ENCODE results near the gene NIM1K.
"Not testable (repeated sequence)": the region's sequence is repeated elsewhere in the genome, so short reads cannot be mapped to it uniquely, and the experiment has no call there.

Gene NIM1K

DNA sequence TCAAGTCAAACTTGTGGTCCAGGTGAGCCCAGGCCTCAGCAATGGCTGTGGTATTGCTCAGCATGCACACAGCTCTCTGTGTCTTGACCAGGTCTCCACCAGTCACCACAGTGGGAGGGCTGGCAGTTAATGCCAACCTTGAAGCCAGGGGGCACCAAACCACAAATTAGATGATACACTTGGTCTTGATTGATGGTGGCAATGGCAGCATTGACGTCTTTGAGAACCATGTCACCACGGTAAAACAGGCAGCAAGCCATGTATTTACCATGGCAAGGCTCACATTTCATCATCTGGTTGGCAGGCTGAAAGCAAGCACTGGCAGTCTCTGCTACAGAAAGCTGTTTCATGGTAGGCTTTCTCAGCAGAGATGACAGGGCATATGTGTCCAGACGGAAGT is 40.0 kb downstream of the NIM1K start:
- DNase-seq = no peak

DNA sequence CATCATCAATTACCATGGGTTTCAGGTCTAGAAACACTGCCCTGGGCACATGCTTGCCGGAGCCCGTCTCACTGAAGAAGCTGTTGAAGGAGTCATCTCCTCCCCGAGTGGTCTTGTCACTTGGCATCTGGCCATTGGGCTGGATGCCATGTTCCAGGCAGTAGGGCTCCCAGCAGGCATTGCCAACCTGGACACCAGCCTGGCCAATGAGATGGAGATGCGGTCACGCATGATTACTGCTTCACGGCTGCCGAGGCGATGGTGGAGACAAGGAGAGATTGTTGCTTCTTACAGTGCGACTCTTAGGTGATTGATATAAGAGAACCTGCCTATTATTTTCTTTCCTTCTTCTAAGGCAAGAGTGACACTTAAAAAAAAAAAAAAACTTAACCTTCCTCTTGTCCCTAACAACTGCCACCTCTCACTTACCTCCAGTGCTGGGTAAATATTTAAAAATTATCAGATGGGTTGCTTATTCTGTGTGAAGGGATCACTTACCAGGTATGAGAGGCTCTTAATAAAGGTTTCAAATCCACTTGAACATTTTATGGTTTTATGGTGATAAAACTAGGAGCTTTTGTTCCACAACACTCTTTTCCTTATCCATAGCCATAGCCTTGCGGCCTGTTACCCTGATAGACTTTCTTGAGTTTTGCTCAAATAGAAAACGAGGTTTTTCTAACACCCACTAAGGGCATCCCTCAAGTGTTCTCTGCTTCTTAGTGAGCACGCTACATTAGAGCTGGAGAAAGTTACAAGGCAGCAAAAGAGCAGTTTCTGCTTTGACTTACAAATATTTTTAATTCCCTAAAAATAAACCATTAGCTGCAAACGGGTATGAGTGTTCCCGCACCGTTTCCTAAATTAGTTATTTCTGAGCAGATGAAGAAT is 41.2 kb downstream of the NIM1K start:
- DNase-seq = no peak

DNA sequence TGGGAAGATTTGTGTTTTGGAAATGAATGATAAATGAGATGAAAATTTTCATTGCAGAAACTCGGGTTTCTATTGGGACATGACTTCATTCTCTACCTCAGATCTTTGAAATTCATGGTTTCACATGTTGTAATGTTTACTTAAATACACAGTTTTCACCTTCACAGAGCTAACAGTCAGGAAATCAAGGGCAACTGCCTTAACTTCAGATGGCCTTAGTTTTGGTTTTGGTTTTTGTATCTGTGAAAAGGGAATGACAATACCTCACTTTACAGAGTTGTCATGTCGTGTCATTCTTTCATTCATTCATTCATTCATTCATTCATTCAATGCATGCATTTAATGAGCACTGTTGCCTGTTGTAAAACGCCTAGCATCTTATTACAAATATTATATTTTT is 41.9 kb downstream of the NIM1K start:
- no peak for DNase-seq

DNA sequence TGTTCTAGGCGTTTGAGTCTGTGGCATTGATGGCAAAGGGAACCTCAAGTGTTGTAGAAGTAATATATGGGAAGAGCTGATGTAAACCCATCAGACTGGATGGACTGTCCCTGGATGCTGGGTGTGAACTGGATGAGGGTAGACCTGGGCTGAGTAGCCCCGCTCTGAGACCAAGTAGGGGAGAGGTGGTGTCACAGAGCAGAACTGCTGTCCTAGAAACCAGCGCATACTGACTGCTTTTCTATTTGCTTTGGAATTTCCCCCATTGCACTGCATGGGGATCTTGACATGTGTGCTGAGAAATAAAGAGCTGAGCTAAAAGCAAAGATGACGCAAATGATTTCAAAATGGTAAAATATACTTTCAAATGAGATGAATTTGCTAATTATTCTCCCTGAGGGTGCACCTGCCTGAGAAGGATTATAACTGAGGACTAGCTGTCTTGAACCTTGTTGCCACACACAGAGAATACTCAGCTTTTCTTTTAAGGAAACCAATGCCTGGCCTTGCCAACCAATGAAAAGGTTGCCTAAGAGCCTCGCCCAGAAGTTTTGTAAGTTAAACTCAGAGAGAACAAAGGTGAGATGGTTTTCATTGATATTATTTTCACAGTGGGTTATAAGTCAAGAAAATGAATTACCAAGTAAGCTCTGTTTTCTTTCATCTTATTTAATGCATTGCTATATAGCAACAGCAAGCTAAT is 44.8 kb downstream of the NIM1K start:
- DNase-seq = no peak

DNA sequence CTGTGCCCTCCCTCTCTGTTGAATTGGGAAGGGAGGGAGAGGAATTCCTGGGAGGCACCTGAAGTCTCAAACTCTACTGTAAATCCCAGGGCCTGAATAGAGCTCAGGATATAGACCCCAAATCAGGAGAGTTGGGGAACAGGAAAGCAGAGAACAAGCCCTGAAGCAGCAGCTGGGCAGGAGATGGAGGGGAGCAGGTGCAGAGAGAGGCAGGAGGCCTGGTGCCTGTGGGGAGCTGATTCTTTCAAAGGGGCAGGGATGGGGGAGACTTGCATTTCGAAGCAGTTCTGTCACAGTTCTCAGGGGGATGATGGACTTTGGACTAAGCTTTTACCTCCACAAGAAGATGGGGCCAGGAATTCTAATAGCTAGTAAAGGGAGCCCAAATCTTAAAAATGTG is 50.2 kb downstream of the NIM1K start:
- DNase-seq = no peak

DNA sequence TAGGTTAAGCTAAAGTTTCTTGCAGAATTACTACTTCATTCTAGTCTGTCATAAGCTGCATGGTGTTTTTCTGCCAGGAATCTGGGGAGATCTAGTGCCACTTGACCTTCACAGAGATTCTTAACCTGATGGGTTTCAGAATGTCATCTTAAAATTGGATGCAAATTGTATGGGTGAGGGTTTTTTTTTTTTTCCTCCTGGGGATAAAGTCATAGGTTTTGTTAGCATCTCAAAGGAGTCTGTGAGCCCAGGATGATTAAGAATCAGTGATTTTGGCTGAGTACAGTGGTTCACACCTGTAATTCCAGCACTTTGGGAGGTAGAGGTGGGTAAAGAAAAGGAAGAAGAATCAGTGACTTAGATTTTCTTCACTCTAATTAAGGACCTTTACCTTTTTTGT is 51.2 kb downstream of the NIM1K start:
- no peak for DNase-seq

DNA sequence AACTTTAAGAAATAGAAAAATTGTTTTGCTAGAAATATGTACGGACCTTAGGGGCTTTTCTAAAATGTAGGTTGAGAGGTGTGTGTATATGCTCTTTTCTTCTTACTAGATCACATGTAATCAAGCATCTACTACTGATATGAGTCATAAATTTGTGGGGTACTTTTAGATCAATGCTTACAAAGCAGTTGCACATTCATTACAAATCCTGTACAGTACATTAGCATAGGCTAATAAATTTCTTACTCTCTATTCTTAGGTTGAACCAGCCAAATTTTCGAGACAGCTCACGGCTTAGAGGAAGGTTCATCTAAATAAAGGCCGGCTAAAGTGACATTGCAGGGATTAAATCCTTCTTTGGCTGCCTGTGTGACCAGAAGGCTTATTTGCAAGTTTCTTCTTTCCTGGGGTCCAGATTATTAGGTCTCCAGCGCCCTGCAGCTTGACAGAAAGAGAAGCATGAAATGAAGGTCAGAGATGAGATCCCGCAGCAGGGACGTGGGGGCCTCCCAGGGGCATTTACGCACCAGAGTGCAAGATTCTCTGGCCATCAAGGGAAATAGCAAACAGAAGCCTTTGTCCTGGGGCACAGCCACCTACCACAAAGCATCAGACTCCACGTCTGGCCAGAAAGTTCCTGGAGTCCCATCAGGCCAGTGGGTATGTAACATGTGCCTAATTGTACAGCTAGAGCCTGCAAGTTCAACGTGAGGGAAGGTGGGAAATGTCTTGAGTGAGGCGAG is 53.0 kb downstream of the NIM1K start:
- DNase-seq = no peak

DNA sequence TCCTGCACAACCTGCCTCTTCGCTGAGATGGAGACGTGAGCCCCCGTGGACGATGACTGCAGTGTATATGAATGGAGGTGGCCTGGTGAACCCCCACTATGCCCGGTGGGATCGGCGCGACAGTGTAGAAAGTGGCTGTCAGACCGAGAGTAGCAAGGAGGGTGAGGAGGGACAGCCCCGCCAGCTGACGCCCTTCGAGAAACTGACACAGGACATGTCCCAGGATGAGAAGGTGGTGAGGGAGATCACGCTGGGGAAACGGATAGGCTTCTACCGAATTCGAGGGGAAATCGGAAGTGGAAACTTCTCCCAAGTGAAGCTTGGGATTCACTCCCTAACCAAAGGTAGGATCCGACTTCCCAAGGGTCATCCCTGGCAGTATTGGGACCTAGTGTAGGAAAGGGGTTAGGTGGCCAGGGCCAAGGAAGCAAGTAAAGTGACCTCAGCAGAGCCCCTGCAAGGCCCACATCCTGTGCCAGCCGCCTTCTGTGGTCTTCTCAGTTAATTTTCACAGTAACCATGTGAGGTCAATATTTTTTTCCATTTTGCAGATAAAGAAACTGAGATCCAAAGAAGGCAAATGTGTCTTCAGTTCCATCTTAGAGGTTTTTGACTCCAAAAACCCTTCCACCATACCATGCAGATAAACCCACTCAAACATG is 53.8 kb downstream of the NIM1K start:
- DNase-seq = no peak

DNA sequence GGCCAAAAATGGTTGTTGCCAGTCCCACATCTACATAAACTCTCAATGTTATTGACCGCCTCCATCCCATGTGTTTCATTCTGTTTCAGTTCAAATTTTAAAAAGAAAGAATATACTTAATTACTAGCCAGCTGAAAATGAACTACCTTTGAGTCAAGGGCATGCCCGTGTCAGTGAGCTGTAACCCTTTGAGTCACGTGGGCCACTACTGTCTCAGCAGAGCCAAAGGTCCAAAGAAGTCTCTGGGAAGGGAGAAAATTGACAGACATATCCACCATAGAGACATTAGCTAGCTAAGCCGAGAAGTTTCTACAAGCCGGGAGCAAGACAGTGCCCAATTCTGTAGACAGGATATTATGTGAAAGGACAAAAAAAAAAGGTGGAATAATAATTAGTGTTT is 59.7 kb downstream of the NIM1K start:
- DNase-seq = no peak

DNA sequence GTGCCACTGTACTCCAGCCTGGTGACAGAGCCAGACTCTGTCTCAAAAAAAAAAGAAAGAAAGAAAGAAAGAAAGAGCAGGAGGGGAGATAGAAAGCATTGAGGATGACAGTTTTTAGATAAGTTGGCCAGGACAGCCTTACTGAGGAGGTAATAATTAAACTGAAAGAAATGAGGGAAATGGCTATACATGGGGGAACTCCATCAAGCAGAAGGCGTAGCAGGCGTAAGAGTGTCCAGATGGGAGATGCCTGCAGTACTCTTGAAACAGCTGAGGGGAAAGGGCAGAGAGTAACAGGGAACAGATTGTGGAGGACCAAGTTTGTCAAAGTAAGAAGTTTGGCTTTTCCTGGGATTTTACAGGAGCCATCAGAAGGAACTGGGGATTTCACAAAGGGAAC is 63.7 kb downstream of the NIM1K start:
- DNase-seq = no peak

DNA sequence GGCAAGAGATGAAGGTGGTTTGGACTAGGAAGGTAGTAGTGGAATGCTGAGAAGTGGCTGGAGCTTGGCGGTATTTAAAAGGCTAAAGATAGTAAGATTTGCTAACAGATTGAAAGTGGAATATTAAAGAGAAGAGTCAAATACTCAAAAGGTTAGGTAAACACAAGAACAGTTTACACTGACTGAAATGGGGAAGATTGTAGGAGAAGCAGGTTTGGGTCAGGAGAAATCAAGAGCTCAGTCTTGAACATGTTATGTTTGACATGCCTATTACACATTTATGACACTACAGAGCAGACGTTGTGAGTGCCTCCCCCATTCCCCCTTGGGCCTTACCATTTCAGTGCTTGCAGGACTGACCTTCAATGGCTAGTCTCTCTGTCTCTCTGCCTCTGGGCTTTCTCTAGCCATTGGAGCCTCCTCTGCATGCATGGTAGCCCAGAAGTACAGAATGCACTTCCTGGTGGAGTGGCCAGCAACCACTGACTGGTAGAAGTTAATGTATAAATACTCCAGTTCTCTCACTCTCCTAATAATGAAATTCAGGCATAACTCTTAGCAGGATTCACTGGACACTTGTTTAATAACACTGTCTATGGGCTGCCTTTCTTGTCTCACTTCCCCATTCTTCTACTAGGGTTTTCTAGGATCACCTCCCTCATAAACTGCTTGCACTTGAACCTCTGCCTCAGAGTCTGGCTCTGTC is 64.4 kb downstream of the NIM1K start:
- DNase-seq = no peak

DNA sequence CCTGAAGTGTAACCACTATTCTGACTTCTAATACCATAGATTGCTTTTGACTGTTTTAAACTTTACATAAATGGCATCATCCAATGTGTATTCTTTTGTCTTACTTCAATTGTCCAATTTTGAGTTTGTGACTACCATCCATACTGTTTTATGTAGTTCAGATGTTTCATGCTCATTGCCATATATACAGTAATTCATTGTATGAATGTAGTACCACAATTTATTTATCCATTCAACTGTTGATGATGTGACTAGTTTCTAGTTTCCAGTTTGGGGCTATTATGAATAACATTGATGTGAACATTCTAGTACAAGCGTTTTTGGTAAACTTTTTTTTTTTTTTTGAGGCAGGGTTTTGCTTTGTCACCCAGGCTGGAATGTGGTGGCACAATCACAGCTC is 66.1 kb downstream of the NIM1K start:
- DNase-seq = no peak

DNA sequence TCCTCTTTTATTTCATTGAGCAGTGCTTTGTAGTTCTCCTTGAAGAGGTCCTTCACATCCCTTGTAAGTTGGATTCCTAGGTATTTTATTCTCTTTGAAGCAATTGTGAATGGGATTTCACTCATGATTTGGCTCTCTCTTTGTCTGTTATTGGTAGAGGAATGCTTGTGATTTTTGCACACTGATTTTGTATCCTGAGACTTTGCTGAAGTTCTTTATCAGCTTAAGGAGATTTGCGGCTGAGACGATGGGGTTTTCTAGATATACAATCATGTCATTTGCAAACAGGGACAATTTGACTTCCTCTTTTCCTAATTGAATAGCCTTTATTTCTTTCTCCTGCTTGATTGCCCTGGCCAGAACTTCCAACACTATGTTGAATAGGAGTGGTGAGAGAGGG is 70.2 kb downstream of the NIM1K start:
- not testable (repeated sequence) for DNase-seq

DNA sequence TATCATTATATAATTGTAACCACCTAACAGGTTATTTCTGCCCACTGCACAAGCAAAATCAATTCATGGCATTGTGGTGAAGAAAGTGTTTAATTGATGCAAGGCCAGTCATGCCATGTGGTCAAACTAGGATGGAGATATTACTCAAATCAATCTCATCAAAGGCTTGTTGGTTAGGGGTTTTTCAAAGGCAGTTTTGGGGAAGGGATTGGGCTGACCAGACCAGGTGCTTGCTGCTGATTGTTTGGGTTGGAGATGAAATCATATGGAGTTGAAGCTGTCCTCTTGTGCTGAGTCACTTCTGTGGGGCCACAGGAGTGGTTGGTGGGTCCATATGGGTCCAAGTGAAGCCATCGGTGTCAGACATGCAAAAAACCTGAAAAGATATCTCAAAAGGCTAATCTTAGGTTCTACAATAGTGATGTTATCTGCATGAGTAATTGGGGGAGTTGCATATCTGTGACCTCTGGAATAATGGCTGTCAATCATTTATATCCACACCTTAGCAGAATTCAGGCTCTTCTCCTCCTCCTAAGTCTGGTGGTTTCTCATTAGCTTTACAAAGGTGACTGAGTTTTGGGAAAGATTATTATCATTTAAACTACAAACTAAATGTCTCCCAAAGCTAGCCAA is 76.3 kb downstream of the NIM1K start:
- no peak for DNase-seq

DNA sequence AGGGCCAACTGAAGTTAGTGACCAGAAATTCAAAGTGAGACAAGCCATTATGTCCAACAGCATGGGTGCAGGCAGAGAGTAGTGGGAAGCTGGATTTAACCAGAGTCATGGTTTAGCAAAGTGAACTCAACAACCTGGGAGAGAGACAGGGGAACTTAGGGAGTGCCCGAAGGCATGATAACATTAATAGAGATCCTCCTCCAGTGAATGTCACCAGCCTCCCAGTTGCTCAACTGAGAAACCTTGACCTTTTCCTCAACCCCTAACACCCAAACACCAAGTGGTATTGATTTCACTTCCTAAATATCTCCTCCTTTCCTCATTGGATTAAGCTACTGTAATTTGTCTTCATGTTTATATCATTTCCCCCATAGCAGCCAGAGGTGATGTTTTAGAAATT is 78.6 kb downstream of the NIM1K start:
- DNase-seq = no peak

DNA sequence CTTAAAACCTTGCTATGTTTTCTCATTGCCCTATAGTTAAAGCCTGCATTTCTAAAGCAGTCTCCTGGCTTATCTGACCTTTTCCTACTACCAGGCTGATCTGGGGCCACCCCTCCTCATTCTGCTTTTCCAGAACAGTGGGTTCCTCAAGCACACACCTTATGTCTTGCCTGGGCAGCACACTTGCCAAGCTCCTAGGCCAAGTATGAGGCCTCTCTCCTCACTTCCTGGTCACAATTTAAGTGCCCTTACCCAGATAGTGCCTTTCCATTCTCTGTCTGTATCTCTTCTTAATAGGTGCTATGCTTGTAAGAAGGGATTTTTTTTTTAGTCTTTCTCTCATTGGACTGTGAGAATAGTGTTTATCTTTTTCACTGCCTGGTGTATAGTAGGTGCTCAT is 81.5 kb downstream of the NIM1K start:
- no peak for DNase-seq

DNA sequence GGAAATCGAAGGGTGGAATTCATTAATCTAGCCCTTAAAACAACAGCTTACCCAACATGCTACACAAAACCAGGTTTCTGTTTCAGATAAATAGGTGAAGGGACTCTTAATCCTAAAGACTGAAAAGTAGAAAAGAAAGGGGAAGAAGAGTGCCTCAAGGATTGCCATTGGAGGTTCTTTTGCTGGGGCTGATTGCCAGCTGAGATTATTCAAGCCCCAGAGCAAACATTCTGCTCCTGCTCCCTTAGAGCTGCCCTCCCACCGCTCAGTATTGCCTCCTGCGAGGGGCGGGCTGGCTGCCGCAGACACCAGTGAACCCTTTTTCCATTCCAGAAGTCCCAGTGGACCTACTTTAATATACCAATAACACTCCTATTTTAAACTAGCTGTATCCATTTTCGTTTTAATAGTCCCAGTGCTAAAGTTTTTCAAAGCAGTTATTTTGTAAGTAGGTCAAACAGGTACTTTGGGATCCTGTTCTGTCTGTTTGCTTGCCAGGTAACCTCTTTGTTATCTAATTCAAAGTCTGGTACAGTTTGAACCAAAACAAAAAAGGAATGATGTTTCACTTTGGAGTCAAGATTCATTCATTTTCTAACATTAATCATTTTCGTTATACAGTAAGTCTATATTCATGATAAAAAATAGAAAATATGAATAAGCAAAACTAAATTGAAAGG is 82.5 kb downstream of the NIM1K start:
- DNase-seq = no peak

DNA sequence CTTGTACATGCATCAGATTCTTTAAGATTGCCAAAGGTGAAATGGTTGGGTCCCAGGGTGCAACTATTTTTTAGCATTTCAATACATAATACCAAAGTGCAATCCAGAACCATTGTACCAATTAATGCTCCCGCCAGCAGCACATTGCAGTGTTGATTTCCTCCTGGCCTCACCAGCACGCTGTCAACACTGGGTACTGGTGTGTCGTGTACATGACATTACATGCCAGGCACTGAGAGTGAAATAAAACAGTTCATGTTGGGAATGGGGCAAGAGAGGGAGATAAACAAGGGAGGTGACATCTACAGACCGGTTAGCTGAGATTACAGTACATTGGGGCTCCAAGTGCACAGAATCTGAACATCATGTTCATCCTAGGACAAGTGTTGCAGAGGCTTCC is 83.4 kb downstream of the NIM1K start:
- no peak for DNase-seq

DNA sequence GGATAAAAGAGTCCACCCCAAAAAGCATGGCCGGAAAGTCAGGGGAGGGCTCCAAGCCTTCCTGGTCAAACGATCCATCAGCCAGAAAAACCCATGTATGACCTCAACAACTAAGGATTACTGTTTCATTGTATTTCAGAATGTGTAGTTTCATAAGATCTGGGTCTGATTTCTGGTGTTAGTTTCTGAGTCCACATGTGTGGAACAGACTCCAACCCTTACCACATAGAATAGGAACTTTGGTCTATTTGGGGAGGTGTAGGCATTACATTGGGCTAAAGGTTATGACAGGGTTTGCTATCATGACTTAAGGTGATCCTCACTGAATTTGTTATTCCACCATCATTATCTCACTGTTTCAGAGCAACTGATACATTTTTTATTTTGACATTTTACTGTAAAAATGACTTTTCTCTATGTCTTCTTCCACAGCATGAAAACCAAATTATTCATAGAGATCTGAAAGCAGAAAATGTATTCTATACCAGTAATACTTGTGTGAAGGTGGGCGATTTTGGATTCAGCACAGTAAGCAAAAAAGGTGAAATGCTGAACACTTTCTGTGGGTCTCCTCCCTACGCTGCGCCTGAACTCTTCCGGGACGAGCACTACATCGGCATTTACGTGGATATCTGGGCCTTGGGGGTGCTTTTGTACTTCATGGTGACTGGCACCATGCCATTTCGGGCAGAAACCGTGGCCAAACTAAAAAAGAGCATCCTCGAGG is 87.7 kb downstream of the NIM1K start:
- DNase-seq = no peak

DNA sequence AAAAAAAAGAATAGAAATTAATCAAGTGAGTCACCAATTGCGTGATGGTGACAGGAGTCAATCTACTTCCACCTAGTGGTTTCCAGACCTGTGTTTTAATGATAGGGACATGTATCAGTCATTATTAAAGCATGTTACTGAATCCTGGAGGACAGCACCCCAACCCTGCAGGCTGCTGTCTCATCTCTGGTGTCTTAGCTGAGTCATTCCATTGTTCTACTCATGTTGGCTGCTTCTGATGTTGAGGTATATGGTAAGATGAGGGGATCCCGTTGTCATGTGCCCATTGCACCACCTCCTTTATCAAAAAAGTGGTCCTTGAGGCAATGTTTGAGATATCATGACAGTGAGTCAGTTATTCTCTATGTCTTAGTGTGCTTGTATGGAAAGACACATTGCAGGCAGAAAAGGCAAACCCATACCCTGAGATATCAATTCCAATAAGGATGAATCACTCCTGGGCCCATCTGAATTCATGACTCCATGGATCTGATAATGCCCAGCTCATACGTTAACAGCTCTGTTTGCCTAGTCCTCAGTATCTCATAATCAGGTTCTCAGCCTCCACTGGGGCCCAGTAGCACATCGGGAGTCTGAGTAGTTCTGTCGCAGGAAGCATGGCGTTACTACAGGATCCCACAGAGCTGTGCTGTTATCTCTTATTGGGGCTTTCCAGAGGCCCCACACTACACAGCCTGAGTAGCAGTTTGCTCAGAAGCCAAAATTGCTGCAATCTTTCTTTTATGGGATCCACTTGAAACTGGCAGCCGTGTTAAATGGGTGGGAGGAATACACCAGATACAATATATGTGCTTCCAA is 90.0 kb downstream of the NIM1K start:
- no peak for DNase-seq
